GM19043 (cell line): ENCODE data around the gene AHR.
"Not testable (repeated sequence)": the region's sequence is repeated elsewhere in the genome, so short reads cannot be mapped to it uniquely, and the experiment has no call there.

ENCODE experiments used
- ATAC-seq: cut with Tn5 transposase; IDR thresholded peaks from one replicate; pipeline ENCODE4 v1.9.1; 2021; ENCODE audit warnings: low read depth; ENCODE audit not compliant: unreplicated experiment

Gene AHR

DNA sequence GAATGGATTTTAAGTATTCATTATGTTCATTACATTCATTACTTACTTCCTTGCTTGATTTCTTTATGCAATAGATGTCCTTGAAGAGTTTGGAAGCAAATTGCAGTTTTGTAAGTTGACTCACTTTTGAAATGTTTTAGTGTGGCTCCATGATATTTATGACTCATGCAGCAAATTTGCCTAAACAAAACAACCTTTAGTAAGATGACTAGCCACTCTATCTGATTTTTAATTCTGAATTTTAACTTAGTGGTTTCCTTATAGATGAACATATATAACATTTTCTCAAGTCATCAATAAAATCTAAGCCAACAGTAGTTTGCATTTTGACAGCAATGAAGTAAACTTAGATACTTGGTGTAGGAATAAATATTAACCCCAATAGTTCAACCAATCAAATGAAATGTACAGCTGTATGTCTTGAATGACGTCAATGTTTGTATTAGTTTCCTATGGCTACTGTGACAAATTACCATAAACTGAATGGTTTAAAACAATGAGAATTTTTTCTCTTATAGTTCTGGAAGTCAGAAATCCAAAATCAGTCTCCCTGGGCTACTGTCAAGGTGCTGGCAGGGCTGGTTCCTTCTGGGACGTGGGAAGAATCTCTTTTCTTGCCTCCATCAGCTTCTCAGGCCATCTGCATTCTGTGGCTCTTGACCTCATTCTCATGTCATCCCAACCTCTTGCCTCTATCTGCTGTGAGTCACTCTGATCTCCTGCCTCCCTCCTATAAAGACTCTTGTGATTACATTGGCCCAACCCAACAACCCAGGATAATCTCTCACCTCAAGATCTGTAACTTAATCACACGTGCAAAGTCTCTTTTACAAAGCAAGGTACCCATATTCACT is 73.4 kb downstream of the AHR start:
- ATAC-seq = no peak

DNA sequence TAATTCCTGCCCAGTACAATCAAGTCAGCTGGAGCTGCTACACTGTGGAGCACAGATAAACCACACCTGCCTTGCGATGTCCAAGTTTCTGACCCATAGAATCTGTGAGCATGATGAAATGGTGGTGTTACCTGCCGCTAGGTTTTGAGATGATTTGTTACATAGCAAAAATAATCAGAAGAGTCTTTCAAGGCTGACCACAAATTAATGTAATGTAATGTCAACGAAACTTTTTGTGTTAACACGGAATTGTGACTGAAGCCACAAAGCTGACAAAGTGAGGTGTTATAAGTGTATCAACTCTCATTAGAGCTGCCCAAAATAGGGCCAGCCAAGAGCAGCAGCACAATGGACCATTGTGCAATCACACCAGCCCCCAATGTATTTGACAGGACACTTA is 75.7 kb downstream of the AHR start:
- ATAC-seq = no peak

DNA sequence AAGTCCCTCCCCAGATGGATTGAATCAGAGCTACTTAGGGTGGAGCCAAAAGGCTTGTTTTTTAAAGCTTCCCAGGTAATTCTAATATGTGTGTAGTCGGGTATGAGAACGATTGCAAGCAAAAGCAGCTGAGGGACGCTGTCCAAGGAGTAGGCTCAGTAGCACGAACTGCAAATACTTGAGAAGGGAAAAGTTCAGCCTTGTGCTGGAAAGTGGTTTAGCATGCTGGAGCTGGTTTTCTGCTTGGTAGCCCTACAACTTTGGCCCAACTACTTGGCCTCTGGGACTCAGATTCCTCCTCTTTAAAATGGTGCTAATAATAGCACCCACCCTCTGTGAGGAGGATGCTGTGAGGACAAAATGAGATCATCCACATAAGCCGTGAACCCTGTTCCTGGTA is 76.2 kb downstream of the AHR start:
- no peak for ATAC-seq

DNA sequence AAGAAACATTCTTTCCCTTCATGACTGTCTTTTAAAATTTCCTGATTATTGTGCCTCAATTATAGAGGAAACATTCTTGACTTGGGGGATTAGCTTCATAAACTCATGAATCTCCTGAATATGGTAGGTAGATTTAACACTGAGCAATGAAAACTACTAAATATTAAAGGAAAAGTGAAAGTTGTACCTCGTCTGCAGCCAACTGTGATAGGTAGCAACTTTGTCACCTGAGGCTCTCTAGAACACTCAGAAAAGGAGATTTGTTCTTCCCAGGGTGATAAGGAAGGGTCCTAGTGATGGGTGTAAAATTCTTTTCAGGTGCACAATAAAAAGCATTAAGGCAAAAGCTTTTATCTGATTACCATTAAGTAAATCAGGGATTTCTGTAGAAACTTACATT is 78.1 kb downstream of the AHR start:
- no peak for ATAC-seq

DNA sequence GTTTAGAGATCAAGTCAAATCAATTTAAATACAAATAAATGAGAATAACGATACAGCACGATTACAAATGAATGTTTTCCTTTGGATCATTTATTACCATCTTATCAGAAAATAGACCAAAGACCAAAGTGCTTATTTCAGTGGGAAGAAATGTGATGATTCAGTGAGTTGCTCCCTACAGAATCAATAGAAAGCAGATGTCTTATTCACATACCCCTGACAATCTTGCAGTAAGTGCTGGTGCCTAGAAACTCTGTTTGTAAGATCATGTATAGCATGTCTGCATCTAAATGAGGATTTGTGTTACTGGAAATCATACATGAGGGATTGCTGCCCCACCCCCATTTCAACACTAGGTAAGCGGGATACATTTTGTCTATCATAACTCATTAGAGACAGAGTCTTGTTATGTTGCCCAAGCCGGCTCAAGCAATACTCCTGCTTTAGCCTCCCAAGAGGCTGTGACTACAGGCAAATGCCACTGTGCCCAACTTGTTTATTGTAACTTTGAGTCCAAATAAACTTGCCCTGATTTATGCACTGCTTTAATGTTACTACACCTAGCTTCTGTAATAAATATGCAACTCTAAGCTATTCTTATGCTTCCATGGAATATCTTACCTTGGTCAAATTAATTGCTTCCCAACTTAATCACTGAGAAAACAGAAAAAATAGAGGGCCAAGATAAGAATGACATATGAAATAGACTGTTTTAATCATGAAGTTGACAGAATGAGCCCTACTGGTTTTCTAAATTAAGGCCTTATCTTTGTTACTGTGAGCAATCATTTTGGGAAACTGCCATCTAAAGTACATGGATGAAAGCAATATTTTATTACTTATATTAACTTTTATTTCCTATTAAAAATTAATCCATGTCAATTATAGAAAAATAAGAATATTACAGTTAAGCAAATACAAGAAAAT is 82.5 kb downstream of the AHR start:
- no peak for ATAC-seq

DNA sequence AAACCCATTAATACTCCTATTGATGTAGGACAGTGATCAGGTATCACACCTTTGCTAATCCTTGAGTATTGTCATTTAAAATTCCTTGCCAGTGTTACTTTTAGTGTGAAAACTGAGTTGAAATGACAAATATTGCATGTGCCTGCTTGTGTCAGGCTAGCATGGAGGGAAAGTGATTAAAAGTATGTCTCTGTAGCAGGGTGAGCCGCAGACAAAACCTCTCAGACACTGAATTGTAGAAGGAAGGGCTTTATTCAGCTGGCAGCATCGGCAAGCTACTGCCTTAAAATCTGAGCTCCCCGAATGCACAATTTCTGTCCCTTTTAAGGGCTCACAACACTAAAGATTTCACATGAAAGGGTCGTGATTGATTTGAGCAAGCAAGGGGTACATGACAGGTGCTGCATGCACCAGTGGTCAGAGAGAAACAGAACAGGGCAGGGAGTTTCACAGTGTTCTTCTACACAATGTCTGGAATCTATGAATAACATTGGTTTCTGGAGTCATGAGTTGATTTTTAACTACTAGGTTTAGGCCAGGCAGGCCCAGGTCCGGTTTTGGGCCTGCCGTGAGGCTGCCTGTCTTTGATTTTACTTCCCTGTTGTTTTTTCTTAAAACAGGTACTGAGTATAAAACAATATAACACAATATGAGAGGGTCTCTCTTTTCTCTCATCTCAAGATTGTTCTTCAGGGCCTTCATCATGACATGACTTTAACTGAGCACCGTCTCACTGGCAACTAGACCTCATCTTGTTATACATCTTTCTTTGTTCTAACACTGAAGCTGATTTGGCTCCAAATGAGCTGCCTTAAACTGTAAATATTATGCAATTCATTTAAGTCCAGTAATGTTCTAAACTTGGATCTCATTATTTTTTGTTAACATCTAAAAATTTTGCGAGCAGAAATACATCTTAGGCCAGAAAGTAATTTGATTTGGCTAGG is 84.2 kb downstream of the AHR start:
- ATAC-seq = peak; percentile 44

DNA sequence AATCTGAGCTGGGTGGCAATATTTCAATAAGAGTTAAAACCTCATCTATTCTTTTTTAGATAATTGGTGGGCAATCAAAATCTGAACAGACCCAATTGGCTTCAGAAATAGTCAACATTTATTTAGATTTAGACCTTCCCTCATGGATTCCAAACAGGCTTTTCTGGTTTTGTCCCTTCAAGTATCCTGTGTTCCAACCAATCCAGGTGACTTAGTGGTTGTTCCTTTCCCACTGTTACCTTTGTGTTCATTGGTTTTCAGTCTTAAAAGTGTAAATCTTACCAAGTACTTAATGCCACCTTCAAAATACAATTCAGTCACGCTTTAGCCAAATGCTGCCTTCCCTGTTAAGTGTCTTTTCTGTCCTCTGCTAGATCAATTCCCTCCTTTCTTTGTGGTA is 85.9 kb downstream of the AHR start:
- no peak for ATAC-seq

DNA sequence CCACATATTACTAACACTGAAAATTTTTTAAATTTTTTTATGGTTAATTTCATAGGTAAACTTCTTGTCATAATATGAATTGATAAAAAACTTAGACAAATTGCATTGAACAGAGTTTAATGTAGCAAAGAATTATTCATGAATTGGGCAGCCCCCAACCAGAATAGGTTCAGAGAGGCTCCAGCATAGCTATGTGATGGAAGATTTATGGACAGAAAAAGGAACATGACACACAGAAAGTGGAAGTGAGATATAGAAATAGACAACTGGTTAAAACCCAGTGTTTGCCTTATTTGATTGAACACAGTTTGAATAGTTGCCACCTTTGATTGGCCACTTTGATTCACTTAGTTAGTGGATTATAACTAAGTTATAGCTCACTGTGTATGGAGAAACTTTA is 87.2 kb downstream of the AHR start:
- no peak for ATAC-seq

DNA sequence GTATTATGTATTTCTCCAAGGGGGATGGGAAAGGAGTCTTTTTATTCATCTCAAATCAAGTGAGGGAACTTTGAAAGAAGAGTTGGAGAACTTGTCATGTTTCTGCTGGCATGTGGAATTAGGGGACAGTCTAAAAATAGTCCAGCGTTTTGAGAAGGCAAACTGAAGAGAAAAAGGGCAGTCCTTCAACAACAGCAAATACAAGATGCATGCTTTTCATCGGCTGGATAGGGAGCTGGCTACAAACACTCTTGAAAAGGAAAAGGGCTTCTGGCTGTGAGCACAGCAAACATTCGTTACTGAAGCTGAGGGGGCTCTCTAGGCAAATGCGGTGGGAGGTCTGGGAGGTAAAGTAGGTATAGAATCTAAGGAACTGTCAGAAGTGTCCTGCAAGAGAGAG is 91.9 kb downstream of the AHR start:
- ATAC-seq = no peak

DNA sequence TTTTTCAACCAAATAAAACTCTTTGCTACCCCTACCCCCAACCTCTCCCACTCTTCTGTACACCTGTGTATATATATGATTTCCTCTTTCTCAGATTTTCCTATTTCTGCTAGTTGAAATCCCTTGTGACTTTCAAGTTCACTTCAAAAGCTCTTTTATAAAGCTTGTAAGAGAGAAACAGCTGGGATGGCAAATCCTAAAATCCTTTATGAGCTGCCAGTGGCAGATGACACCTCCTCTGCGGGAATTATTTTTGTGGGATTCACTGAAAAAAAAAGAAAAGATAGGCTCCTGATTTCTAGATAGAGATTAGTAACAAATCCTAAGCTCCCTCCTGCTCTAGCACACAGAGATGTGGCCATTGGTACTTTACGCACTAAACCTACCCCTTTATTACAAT is 92.9 kb downstream of the AHR start:
- ATAC-seq = no peak

DNA sequence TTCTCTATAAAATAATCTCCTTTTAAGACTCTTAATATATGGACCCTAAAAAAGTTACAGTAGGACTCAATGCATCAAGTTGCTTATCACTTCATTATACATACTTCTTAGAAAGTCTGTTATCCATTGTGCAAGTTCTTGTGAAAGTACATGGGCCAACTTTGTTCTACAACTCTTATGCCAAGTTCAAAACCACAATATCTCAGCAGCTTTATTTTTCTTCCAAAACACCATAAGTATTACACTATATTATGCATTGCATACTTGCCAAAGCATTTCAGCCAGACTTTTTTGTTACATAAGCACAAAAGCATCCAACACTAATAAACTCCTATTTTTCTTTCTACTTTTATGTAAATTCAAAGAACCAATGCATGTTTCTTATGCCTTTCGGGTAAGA is 94.4 kb downstream of the AHR start:
- ATAC-seq = no peak

DNA sequence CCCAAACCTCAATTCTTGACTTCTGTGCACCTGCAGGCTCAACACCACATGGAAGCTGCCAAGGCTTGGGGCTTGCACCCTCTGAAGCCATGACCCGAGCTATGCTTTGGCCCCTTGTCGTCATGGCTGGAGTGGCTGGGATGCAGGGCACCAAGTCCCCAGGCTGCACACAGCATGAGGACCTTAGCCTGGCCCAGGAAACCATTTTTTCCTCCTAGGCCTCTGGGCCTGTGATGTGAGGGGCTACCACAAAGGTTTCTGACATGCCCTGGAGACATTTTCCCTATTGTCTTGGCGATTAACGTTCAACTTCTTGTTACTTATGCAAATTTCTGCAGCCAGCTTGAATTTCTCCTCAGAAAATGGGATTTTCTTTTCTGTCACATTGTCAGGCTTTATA is 96.1 kb downstream of the AHR start:
- not testable (repeated sequence) for ATAC-seq
